HuH-7.5 (cell line): ENCODE results near the gene PRSS1.

Source experiments
- DNase-seq: peaks from one replicate; pipeline ENCODE4 v3.0.0; 2011; ENCODE audit warnings: low spot score

PRSS1 gene

GRCh38 chr7:142795339-142795863, 46.1 kb downstream of the PRSS1 start:
- no peak for DNase-seq

GRCh38 chr7:142796001-142796500, 46.8 kb downstream of the PRSS1 start:
- DNase-seq, result no peak

- no peak for DNase-seq
Observed at GRCh38 chr7:142796501-142797390, 47.5 kb downstream of the PRSS1 start.

DNA sequence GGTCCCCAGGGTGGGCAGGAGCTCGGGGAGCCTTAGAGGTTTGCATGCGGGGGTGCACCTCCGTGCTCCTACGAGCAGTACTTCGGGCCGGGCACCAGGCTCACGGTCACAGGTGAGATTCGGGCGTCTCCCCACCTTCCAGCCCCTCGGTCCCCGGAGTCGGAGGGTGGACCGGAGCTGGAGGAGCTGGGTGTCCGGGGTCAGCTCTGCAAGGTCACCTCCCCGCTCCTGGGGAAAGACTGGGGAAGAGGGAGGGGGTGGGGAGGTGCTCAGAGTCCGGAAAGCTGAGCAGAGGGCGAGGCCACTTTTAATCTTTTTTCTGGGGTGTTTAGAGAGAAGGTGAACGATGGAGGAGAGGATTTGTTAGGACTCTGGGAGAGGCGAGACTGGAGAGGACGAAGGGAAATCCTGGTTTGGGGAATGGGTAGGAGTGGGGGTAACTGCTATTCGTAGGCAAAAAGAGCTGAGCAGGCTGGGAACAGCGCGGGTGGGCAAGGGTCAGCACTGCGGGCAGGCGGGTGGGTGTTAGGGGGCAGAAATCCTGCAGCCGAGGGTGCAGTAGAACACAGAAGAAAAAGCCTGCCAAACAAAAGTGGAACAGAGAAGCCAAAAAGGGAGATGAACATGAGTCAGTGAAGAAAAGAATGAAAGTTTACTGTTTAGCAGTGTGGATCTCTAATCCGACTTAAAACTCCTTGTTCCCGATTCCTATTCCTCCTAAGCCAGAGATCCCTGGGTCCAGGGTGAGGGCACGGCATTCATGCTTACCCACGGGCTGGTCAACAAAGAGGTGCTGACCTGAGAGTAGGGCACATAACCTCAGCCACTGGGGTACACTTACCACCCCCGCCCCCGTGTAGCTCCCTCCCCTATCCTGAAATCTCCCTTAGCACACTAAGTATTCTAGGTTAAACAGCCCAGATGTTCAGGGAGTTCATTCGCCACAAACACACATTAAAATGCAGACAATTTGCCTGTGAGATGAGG, 48.4 kb downstream of the PRSS1 start:
- no peak for DNase-seq

GRCh38 chr7:142798451-142799436, 49.5 kb downstream of the PRSS1 start:
- no peak for DNase-seq

DNA sequence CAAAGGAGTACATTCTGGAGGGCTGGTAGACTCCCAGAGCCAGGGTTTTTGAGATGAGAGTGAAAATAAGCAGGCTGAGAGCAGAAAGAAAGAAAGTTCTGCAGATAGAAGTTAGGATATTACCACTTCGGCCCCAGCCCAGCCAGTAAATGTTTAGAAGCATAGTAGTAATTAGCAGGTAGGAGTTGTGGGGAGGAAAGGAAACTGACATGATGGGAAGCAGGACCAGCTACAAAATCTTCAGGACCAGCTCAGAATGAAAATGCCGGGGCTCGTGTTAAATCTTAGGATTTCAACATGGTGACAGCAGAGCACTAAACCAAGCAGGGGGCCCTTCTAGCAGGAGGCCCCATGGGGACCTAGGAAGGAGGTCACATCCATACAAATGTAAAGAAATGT, 50.2 kb downstream of the PRSS1 start:
- DNase-seq, result no peak

DNA sequence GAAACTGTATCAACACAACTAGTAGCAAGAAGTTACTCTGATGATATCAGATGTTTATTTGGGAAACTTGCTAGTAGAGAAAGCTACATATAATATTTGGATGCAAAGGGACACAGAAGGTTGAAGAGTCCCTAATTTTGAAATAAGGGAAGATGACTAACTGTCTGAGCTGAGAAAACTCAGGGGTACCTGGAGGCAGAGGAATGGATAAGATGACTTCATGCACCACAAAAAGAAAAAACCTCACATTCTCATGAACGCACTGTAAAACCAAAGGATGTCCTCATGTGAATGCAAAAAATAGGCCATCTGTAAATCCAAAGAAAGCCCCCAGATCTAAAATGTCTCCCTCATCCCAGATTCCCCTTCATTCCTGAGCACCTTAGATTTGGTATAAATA, 50.8 kb downstream of the PRSS1 start:
- DNase-seq, result no peak

- DNase-seq, result no peak
Observed at GRCh38 chr7:142800699-142801260, 51.5 kb downstream of the PRSS1 start.

GRCh38 chr7:142801601-142802295, 52.5 kb downstream of the PRSS1 start:
- no peak for DNase-seq

- DNase-seq, result no peak
Observed at GRCh38 chr7:142802301-142802700, 53.0 kb downstream of the PRSS1 start.
